NOMO-1 (cell line): Measurements from ENCODE around the gene CISD3.

Experiments used
- DNase-seq, 2 experiments: peaks; one replicate each; lab custom pipeline; 2025; ENCODE audit not compliant: unreplicated experiment in 2 of 2; lab: John Stamatoyannopoulos, UW

The CISD3 gene

GRCh38 chr17:38762231-38762630, 32.1 kb downstream of the CISD3 start:
- no peak for DNase-seq

GRCh38 chr17:38766341-38766740, 36.2 kb downstream of the CISD3 start:
- DNase-seq = no peak

DNA sequence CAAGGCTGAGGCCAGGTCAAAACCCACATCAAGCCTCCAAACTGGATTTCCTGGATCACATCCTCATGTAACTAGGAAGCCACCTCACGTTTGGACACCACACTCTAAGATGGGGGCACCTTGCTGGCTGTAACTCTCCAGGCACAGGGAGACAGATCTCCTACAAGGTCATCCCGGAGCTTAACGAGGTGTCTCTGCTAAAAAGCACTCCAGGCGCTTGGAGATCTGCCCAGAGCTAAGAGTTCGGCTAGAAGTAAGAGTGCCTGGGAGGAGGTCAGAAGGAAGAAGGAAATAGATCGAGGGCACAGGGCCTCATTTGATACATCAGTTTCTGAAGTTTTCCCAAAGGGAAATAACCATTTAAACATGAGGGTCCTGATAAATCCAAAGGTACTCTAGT, 38.3 kb downstream of the CISD3 start:
- DNase-seq = no peak

- DNase-seq = no peak
Measured at GRCh38 chr17:38773258-38773657, 43.1 kb downstream of the CISD3 start.

GRCh38 chr17:38777641-38778250, 47.6 kb downstream of the CISD3 start:
- no peak for DNase-seq

DNA sequence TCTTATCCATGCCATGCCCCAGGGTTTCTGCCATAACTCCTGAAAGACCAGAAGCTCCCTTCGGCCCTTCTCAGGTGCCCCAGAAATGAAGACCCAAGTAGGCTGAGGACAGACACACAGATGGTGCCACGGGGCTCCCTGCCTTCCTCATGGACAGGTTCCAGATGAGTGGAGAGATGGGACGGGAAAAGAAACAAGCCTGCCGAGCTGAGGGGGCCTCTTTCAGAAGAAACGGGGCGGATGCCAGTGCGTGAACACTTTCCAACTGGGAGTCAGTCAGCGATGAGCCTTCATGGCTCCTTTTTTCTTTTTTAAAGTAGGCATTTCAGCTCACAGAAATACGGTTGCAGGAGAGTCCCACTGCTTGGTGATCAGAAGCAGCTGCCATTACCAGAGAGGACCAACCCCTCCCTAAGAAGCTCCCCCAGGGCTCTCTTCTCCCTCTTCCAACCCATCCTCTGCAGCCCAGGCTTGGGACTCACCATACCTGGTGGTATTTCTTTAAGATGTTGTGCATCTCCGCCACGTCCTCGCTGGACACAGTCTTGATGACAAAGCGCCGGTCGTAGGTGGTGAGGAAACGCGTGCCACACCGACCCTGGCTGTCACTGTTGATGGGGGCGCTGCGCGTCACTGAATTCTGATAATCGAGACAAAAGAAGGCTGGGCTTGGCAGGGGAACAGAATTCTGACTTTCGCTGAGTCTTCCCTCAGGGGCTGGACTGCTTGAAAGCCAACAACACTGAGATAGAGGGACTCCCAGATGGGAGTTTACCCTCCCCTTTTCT, 50.0 kb downstream of the CISD3 start:
- no peak for DNase-seq

DNA sequence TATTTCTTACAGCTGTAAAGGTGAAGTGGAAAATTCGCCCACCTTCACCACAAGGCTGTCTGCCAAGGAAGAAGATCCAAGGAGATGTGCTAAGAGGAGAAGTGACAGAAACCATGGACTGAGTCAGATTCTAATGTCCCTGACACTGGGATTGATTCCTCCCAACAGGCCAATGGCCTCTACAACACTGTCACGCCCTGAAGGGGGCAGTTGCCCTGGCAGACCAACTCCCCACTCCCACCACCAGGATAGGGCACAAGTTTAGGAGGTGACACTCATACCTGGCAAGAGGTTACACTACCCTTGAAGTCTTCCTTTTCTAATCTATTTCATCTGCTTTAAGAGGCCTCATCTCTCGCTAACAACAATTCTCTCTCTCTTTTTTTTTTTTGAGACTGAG, 53.1 kb downstream of the CISD3 start:
- no peak for DNase-seq
